Upper lobe of right lung (tissue), 1 donor: ENCODE results near the gene C11orf86. TPM values are rescaled to one million over a fixed set of nuclear protein-coding genes. Genes with fewer than 3 reads are reported as not detected.
"Not testable (repeated sequence)": the region's sequence is repeated elsewhere in the genome, so short reads cannot be mapped to it uniquely, and the experiment has no call there.

Experiments used
- ATAC-seq: fragments of 200-7000 bp; cut with Tn5 transposase; one replicate; pipeline ENCODE4 v1.9.1; 2020; ENCODE audit warnings: mild to moderate bottlenecking, moderate library complexity
- DNase-seq: peaks from one replicate; pipeline ENCODE4 v3.0.0-alpha.2; 2020
- H3K27ac ChIP-seq: fragments of 200-600 bp; one replicate; pipeline ENCODE4 v1.8.0; 2022
- H3K27me3 ChIP-seq: fragments of 200-600 bp; one replicate; pipeline ENCODE4 v1.8.0; 2022; ENCODE audit warnings: mild to moderate bottlenecking
- H3K36me3 ChIP-seq: fragments of 200-600 bp; one replicate; pipeline ENCODE4 v1.8.0; 2022
- H3K4me1 ChIP-seq: fragments of 200-600 bp; one replicate; pipeline ENCODE4 v1.8.0; 2022
- H3K4me3 ChIP-seq: fragments of 200-600 bp; one replicate; pipeline ENCODE4 v1.8.0; 2022; ENCODE audit warnings: mild to moderate bottlenecking
- H3K9me3 ChIP-seq: fragments of 200-600 bp; one replicate; pipeline ENCODE4 v1.8.0; 2022
- CTCF ChIP-seq: fragments of 200-600 bp; IDR thresholded peaks from one replicate; pipeline ENCODE4 v1.8.0; 2022; ENCODE audit warnings: antibody characterized with exemption
- intact Hi-C: fragments of 100-400 bp; cut with DNase I; formaldehyde crosslinking; loops from one replicate; pipeline ENCODE4 v1.11.0; 2022
- total RNA-seq: library from RNA; stranded (reverse); fragmentation: NEBNext Ultra II Directional; extraction: Animal tissue kit (Norgen Biotek cat#: 25700); gene quantifications from one replicate; pipeline ENCODE4 v1.2.1, GENCODE V29; 2021
- donor health status: DM: no; HTN: yes; CAD: no; lungs with severe emphysema.

Gene C11orf86
- total RNA-seq, 1 donor from 2014 or later = not detected

- DNase-seq (no peak), ATAC-seq (no peak)
- intact Hi-C loops = no loop called here
- H3K9me3 ChIP-seq = no peaks in the 10 kb centered on the region
- H3K4me1 ChIP-seq = peaks cover 5% of the 10 kb centered on the region
- no peak overlapping the region for H3K4me3 ChIP-seq
- no peaks in the 10 kb centered on the region for H3K27me3 ChIP-seq
- no peaks in the 10 kb centered on the region for H3K36me3 ChIP-seq
- H3K27ac ChIP-seq = no peak overlapping the region
- TF ChIP-seq CTCF = no peak
These were observed 21.8 kb upstream of the C11orf86 start for GRCh38 chr11:66953081-66953833.

- Histone ChIP-seq H3K36me3 (no peaks in the 10 kb centered on the region), H3K9me3 (no peaks in the 10 kb centered on the region), H3K27me3 (no peaks in the 10 kb centered on the region), H3K27ac (no peak overlapping the region), H3K4me1 (peaks cover 9% of the 10 kb centered on the region), H3K4me3 (no peak overlapping the region)
- intact Hi-C loops = no loop called here
- TF ChIP-seq CTCF = no peak
- DNase-seq = peak; percentile 70
- peak; percentile 18 for ATAC-seq
These were observed 18.3 kb upstream of the C11orf86 start for GRCh38 chr11:66956689-66957290.

GRCh38 chr11:66957971-66958231 lies 17.2 kb upstream of the C11orf86 start:
- peaks cover 9% of the 10 kb centered on the region for H3K4me1 ChIP-seq
- no peaks in the 10 kb centered on the region for H3K9me3 ChIP-seq
- peak overlapping the region; percentile 69 for H3K4me3 ChIP-seq
- H3K27ac ChIP-seq = peak overlapping the region; percentile 82
- no peaks in the 10 kb centered on the region for H3K27me3 ChIP-seq
- ATAC-seq = peak; percentile 58
- intact Hi-C loops = no loop called here
- no peaks in the 10 kb centered on the region for H3K36me3 ChIP-seq
- no peak for TF ChIP-seq CTCF
- DNase-seq = no peak

- Histone ChIP-seq H3K4me3 (peak within 1 kb of the TSS; percentile 69), H3K36me3 (no peaks in the 10 kb centered on the region), H3K4me1 (peaks cover 9% of the 10 kb centered on the region), H3K27me3 (no peaks in the 10 kb centered on the region), H3K27ac (peak within 1 kb of the TSS; percentile 82), H3K9me3 (no peaks in the 10 kb centered on the region)
- DNase-seq (peak; percentile 100), ATAC-seq (peak; percentile 98)
- no peak for TF ChIP-seq CTCF
- intact Hi-C loops = no loop called here
These were observed 16.7 kb upstream of the C11orf86 start, which contains the start of gene PC for GRCh38 chr11:66958232-66958955. Gene PC (minus strand): TSS chr11:66958383. CDS start chr11:66872159, 86,224 bp downstream.

- Histone ChIP-seq H3K36me3 (no peaks in the 10 kb centered on the region), H3K27me3 (no peaks in the 10 kb centered on the region), H3K4me3 (peak overlapping the region; percentile 69), H3K9me3 (no peaks in the 10 kb centered on the region), H3K4me1 (peaks cover 9% of the 10 kb centered on the region), H3K27ac (peak overlapping the region; percentile 82)
- TF ChIP-seq CTCF = no peak
- DNase-seq = no peak
- ATAC-seq = no peak
- intact Hi-C loops = no loop called here
These were observed 16.2 kb upstream of the C11orf86 start for GRCh38 chr11:66958956-66959274.

- H3K27me3 ChIP-seq, DNase-seq, H3K27ac ChIP-seq, H3K4me3 ChIP-seq, H3K9me3 ChIP-seq, ATAC-seq, intact Hi-C loops, H3K36me3 ChIP-seq, H3K4me1 ChIP-seq: not testable (repeated sequence)
These were observed 13.4 kb upstream of the C11orf86 start for GRCh38 chr11:66961691-66962213.
